Measurements from ENCODE around the gene CRAMP1. TPM values are rescaled to one million over a fixed set of nuclear protein-coding genes. Genes with fewer than 3 reads are reported as not detected.
"Not testable (repeated sequence)": the region's sequence is repeated elsewhere in the genome, so short reads cannot be mapped to it uniquely, and the experiment has no call there.

The CRAMP1 gene
- polyA plus RNA-seq, 3 donors from 2014 or later: 1.4 to 11.5 (median 2.8) TPM

DNA sequence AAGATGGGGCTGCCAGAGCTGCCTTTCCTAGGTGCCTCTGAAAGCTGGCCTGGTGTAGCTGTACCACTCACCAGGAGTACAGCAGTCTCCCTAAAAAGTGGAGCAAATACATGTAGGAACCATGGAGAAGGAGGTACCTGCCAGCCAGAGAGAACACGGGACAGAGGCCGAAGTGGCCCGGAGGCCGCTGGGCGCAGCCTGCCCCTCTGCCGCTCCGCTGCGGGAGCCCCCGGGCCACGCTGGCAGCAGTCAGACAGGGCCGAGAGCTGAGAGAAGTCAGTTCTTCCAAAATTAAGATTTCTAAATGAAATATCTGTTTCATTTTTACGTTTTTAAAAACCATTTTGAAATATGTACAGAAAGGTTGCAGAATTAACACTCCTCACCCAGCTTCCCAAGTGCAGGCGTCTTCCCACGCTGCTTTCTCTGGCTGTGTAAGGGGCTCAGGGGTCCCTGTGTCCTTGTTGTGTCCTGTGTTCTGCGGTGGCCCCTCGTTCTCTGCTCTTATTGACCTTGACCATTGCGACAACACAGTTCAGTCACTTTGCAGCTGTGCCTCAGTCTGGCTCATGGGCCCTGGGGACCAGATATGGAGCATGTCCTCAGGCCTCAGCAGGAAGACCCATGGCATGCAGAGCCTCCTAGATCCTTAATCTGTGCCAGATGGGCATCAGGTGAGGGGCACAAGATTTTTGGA is 98.8 kb downstream of the CRAMP1 start:
- H3K36me3 Mint-ChIP-seq: no peaks in the 10 kb centered on the region
- no peak for DNase-seq
- peak overlapping the region in 2 of 6 donors; percentile 34 to 69 for H3K27ac Mint-ChIP-seq
- H3K9me3 Mint-ChIP-seq: no peaks in the 10 kb centered on the region
- H3K4me3 Mint-ChIP-seq: no peak overlapping the region
- peaks cover 50 to 63% of the 10 kb centered on the region in 2 donors for H3K4me1 Mint-ChIP-seq
- H3K27me3 Mint-ChIP-seq (ENCODE audit: low read depth in 3 of 3): peaks cover 0 to 11% (median 8%) of the 10 kb centered on the region in 3 donors

- Mint-ChIP-seq H3K4me1 (peaks cover 40 to 52% of the 10 kb centered on the region in 2 donors), H3K4me3 (no peak overlapping the region)
These were observed 100.7 kb downstream of the CRAMP1 start for GRCh38 chr16:1712791-1713261.

GRCh38 chr16:1713331-1713730 is 101.2 kb downstream of the CRAMP1 start:
- Mint-ChIP-seq H3K27ac (peak overlapping the region in 2 of 6 donors; percentile 29 to 70), H3K9me3 (no peaks in the 10 kb centered on the region), H3K36me3 (no peaks in the 10 kb centered on the region), H3K4me3 (no peak overlapping the region), H3K4me1 (peaks cover 35 to 47% of the 10 kb centered on the region in 2 donors), H3K27me3 (ENCODE audit: low read depth in 3 of 3) (no peaks in the 10 kb centered on the region)
- no peak for DNase-seq

More at GRCh38 chr16:1712791-1713261, 100.7 kb downstream of the CRAMP1 start:
- H3K9me3 Mint-ChIP-seq: no peaks in the 10 kb centered on the region
- no peak for DNase-seq
- H3K27me3 Mint-ChIP-seq (ENCODE audit: low read depth in 3 of 3): peaks cover 0 to 1% (median 0%) of the 10 kb centered on the region in 3 donors
- no peak overlapping the region for H3K27ac Mint-ChIP-seq
- H3K36me3 Mint-ChIP-seq: no peaks in the 10 kb centered on the region

GRCh38 chr16:1713933-1714332 is 101.8 kb downstream of the CRAMP1 start:
- peaks cover 34 to 46% of the 10 kb centered on the region in 2 donors for H3K4me1 Mint-ChIP-seq

DNA sequence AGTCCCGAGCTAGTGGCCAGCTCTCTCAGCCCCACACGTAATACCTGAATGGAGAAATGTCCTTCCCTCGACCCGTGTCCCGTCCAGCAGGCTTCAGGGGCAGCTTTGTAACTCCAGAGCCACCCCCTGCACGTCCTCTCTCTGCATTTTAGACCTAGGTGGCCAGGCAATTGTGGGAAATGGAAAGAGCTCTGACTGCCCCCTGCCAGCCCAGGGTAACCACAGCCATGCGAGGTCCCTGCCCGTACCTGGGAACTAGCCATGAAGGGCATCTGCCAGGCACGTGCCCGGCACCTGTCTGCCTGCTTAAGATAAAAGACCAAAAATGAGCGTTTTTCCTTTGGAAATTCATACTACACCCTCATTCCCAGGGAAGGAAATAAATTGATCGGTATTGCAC is 103.1 kb downstream of the CRAMP1 start:
- H3K4me1 Mint-ChIP-seq: peaks cover 39 to 48% of the 10 kb centered on the region in 2 donors
- no peaks in the 10 kb centered on the region for H3K27me3 Mint-ChIP-seq (ENCODE audit: low read depth in 3 of 3)
- no peak overlapping the region for H3K4me3 Mint-ChIP-seq
- H3K27ac Mint-ChIP-seq: no peak overlapping the region
- no peaks in the 10 kb centered on the region for H3K36me3 Mint-ChIP-seq
- no peak for DNase-seq
- H3K9me3 Mint-ChIP-seq: no peaks in the 10 kb centered on the region

More at GRCh38 chr16:1713933-1714332, 101.8 kb downstream of the CRAMP1 start:
- DNase-seq: no peak
- H3K36me3 Mint-ChIP-seq: no peaks in the 10 kb centered on the region
- no peak overlapping the region for H3K27ac Mint-ChIP-seq
- no peak overlapping the region for H3K4me3 Mint-ChIP-seq
- no peaks in the 10 kb centered on the region for H3K9me3 Mint-ChIP-seq
- H3K27me3 Mint-ChIP-seq (ENCODE audit: low read depth in 3 of 3): no peaks in the 10 kb centered on the region

DNA sequence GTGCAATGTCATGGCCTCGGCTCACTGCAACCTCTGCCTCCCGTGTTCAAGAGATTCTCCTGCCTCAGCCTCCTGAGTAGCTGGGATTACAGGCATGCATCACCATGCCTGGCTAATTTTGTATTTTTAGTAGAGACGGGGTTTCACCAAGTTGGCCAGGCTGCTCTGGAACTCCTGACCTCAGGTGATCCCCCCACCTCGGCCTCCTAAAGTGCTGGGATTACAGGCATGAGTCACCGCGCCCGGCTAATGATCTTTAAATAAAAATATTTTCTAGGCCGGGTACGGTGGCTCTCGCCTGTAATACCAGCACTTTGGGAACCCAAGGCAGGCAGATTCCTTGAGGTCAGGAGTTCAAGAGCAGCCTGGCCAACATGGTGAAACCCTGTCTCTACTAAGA is 106.1 kb downstream of the CRAMP1 start:
- peak overlapping the region in 1 of 6 donors; percentile 79 for H3K27ac Mint-ChIP-seq

GRCh38 chr16:1719559-1720229 is 107.5 kb downstream of the CRAMP1 start:
- peak in 1 of 3 donors; percentile 10 for DNase-seq

More for the DNA sequence above, 106.1 kb downstream of the CRAMP1 start:
- DNase-seq; H3K27me3 Mint-ChIP-seq (ENCODE audit: low read depth in 3 of 3); H3K36me3 Mint-ChIP-seq; H3K9me3 Mint-ChIP-seq; H3K4me3 Mint-ChIP-seq: not testable (repeated sequence)
- peaks cover 54 to 62% of the 10 kb centered on the region in 2 donors for H3K4me1 Mint-ChIP-seq

GRCh38 chr16:1721372-1721771 is 109.2 kb downstream of the CRAMP1 start:
- H3K27ac Mint-ChIP-seq: peak overlapping the region in 5 of 6 donors; percentile 16 to 95 (median 82)
- no peaks in the 10 kb centered on the region for H3K9me3 Mint-ChIP-seq
- peak overlapping the region in 1 of 5 donors; percentile 32 for H3K4me3 Mint-ChIP-seq
- peaks cover 47 to 49% of the 10 kb centered on the region in 2 donors for H3K4me1 Mint-ChIP-seq
- DNase-seq: no peak
- H3K27me3 Mint-ChIP-seq (ENCODE audit: low read depth in 3 of 3): peaks cover 0 to 2% (median 2%) of the 10 kb centered on the region in 3 donors
- H3K36me3 Mint-ChIP-seq: no peaks in the 10 kb centered on the region

More at GRCh38 chr16:1719559-1720229, 107.5 kb downstream of the CRAMP1 start:
- not testable (repeated sequence) for H3K36me3 Mint-ChIP-seq; H3K27me3 Mint-ChIP-seq (ENCODE audit: low read depth in 3 of 3); H3K9me3 Mint-ChIP-seq
- peaks cover 50 to 55% of the 10 kb centered on the region in 2 donors for H3K4me1 Mint-ChIP-seq
- H3K27ac Mint-ChIP-seq: peak overlapping the region; percentile 46 to 81 (median 80)
- peak overlapping the region; percentile 47 to 65 (median 57) for H3K4me3 Mint-ChIP-seq

DNA sequence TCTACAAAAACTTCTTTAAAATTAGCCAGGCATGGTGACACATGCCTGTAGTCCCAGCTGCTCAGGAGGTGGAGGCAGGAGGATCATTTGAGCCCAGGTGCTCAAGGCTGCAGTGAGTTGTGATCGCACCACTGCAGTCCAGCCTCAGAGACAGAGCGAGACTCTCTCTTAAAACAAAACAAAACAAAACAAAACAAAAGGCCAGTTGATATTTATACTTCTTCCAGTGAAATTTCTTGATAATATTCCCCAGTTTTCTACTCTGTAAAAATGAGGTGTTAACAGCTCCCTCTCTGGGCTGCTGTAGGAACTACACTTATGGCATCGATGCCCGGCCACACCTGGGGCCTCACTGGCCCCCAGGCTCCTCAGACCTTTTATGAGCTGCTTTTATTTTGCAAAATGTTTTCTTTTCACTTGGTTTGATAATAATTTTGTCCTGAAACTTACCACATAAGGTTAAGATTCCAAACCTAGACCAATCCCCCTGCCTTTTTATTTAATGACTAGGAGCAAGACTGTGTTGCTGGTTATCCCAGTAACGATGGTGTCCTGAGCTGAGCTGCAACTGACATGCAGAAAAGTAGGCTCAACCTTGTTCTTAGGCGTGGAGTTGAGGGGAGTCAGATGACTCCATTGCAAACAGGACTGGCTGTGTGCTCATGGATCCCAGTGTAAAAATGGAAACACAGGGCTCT is 111.4 kb downstream of the CRAMP1 start:
- Mint-ChIP-seq H3K4me3 (peak overlapping the region; percentile 43 to 75 (median 64)), H3K27me3 (ENCODE audit: low read depth in 3 of 3) (peaks cover 0 to 7% (median 2%) of the 10 kb centered on the region in 3 donors), H3K27ac (peak overlapping the region; percentile 19 to 88 (median 76)), H3K4me1 (peaks cover 49 to 53% of the 10 kb centered on the region in 2 donors), H3K9me3 (no peaks in the 10 kb centered on the region), H3K36me3 (peaks cover 7 to 10% (median 8%) of the 10 kb centered on the region in 3 donors)
- peak; percentile 32 to 44 (median 35) for DNase-seq

GRCh38 chr16:1724491-1724890 is 112.3 kb downstream of the CRAMP1 start:
- peaks cover 40 to 44% of the 10 kb centered on the region in 2 donors for H3K4me1 Mint-ChIP-seq
- peak overlapping the region in 1 of 6 donors; percentile 58 for H3K27ac Mint-ChIP-seq
- H3K36me3 Mint-ChIP-seq: peaks cover 7 to 15% (median 11%) of the 10 kb centered on the region in 3 donors
- H3K4me3 Mint-ChIP-seq: no peak overlapping the region
- H3K9me3 Mint-ChIP-seq: no peaks in the 10 kb centered on the region
- no peak for DNase-seq
- peaks cover 0 to 7% (median 2%) of the 10 kb centered on the region in 3 donors for H3K27me3 Mint-ChIP-seq (ENCODE audit: low read depth in 3 of 3)

DNA sequence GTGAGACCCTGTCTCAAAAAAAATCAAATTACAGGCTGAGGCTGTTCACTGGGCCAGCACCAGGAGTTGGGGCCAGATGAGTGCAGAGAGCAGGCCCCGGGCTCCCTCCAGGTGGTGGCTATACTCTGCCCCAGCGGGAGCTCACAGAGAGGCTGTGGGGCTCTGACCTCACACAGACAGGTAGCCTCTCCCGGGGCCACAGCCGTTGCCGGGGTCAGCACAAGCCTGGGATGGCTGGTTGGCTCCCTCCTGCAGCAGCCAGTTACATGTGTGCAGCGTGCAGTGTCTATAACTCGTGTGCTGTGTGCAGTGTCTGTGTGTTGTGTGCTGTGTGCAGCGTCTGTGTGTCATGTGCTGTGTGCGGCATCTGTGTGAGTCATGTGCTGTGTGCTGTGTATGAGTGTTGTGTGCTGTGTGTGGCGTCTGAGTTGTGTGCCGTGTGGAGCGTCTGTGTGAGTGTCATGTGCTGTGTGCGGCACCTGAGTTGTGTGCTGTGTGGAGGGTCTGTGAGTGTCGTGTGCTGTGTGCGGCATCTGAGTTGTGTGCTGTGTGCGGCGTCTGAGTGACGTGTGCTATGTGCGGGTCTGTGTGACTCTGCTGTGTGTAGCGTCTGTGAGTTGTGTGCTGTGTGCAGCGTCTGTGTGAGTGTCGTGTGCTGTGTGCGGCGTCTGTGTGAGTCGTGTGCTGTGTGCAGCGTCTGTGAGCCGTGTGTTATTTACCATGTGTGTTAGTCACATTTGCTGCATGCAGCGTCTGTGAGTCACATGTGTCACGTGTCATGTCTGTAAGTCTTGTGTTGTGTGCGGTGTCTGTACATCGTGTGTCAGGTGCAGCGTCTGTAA is 114.7 kb downstream of the CRAMP1 start:
- peak overlapping the region in 2 of 6 donors; percentile 3 to 47 for H3K27ac Mint-ChIP-seq
- H3K4me3 Mint-ChIP-seq: no peak overlapping the region
- no peak for DNase-seq
- no peaks in the 10 kb centered on the region for H3K9me3 Mint-ChIP-seq
- H3K36me3 Mint-ChIP-seq: peaks cover 7 to 15% (median 11%) of the 10 kb centered on the region in 3 donors
- H3K27me3 Mint-ChIP-seq (ENCODE audit: low read depth in 3 of 3): peaks cover 0 to 7% (median 2%) of the 10 kb centered on the region in 3 donors
- peaks cover 24 to 27% of the 10 kb centered on the region in 2 donors for H3K4me1 Mint-ChIP-seq
